Muscle layer of colon (tissue), 2 donors: ENCODE data around the gene TCF19.
A peak's percentile ranks its signal among the peaks of the same experiment; 100 is the strongest.
"Not testable (repeated sequence)": the region's sequence is repeated elsewhere in the genome, so short reads cannot be mapped to it uniquely, and the experiment has no call there.

Experiments used
- H3K27ac ChIP-seq: one replicate; pipeline ENCODE4 v1.7.0; 2013; ENCODE audit warnings: low read depth, mild to moderate bottlenecking, low read length, moderate library complexity
- H3K27me3 ChIP-seq, 2 donors: one replicate each; pipeline ENCODE4 v1.7.0; 2013; ENCODE audit warnings: low read length in 2 of 2, mild to moderate bottlenecking in 2 of 2; ENCODE audit not compliant: insufficient read depth in 2 of 2, control insufficient read depth in 1 of 2
- H3K36me3 ChIP-seq: one replicate; pipeline ENCODE4 v1.7.0; 2013; ENCODE audit warnings: mild to moderate bottlenecking, low read length; ENCODE audit not compliant: insufficient read depth
- H3K4me1 ChIP-seq: one replicate; pipeline ENCODE4 v1.7.0; 2013; ENCODE audit warnings: mild to moderate bottlenecking, low read length; ENCODE audit not compliant: insufficient read depth
- H3K4me3 ChIP-seq, 2 donors: one replicate each; pipeline ENCODE4 v1.7.0; 2013; ENCODE audit warnings: low read length in 2 of 2, low read depth in 1 of 2, mild to moderate bottlenecking in 1 of 2, moderate library complexity in 1 of 2
- H3K9ac ChIP-seq: one replicate; pipeline ENCODE4 v1.7.0; 2013; ENCODE audit warnings: low read length
- H3K9me3 ChIP-seq: one replicate; pipeline ENCODE4 v1.7.0; 2013; ENCODE audit warnings: mild to moderate bottlenecking, low read length
- donor health status: abdominal sarcoma.
- donor health status: Adenocarcinoma of cecum.

Gene TCF19

GRCh38 chr6:31192431-31193105 lies 34.2 kb downstream of the TCF19 start:
- H3K27ac ChIP-seq, H3K9ac ChIP-seq, H3K4me1 ChIP-seq, H3K9me3 ChIP-seq, H3K4me3 ChIP-seq, H3K27me3 ChIP-seq, H3K36me3 ChIP-seq: not testable (repeated sequence)

- Histone ChIP-seq H3K27ac (no peak overlapping the region), H3K36me3 (no peaks in the 10 kb centered on the region), H3K4me3 (no peak overlapping the region), H3K4me1 (peaks cover 3% of the 10 kb centered on the region), H3K27me3 (no peaks in the 10 kb centered on the region), H3K9me3 (no peaks in the 10 kb centered on the region), H3K9ac (no peak overlapping the region)
Measured at GRCh38 chr6:31193206-31193605, 34.8 kb downstream of the TCF19 start.

- no peak overlapping the region for H3K4me3 ChIP-seq
- no peaks in the 10 kb centered on the region for H3K27me3 ChIP-seq
- no peaks in the 10 kb centered on the region for H3K36me3 ChIP-seq
- no peak overlapping the region for H3K27ac ChIP-seq
- no peaks in the 10 kb centered on the region for H3K9me3 ChIP-seq
- no peak overlapping the region for H3K9ac ChIP-seq
- H3K4me1 ChIP-seq, result peaks cover 3% of the 10 kb centered on the region
Measured at GRCh38 chr6:31194061-31194834, 35.9 kb downstream of the TCF19 start.

DNA sequence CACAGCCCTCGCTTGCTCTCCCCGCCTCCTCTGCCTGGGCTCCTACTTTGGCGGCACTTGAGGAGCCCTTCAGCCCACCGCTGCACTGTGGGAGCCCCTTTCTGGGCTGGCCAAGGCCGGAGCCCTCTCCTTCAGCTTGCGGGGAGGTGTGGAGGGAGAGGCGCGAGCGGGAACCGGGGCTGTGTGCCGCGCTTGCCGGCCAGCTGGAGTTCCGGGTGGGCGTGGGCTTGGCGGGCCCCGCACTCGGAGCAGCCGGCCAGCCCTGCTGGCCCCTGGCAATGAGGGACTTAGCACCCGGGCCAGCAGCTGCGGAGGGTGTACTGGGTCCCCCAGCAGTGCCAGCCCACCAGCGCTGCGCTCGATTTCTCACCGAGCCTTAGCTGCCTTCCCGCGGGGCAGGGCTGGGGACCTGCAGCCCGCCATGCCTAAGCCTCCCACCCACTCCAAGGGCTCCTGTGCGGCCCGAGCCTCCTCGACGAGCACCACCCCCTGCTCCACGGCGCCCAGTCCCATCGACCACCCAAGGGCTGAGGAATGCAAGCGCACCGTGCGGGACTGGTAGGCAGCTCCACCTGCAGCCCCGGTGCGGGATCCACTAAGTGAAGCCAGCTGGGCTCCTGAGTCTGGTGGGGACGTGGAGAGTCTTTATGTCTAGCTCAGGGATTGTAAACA lies 37.1 kb downstream of the TCF19 start:
- not testable (repeated sequence) for H3K4me1 ChIP-seq, H3K27ac ChIP-seq, H3K27me3 ChIP-seq, H3K4me3 ChIP-seq, H3K36me3 ChIP-seq, H3K9ac ChIP-seq, H3K9me3 ChIP-seq

DNA sequence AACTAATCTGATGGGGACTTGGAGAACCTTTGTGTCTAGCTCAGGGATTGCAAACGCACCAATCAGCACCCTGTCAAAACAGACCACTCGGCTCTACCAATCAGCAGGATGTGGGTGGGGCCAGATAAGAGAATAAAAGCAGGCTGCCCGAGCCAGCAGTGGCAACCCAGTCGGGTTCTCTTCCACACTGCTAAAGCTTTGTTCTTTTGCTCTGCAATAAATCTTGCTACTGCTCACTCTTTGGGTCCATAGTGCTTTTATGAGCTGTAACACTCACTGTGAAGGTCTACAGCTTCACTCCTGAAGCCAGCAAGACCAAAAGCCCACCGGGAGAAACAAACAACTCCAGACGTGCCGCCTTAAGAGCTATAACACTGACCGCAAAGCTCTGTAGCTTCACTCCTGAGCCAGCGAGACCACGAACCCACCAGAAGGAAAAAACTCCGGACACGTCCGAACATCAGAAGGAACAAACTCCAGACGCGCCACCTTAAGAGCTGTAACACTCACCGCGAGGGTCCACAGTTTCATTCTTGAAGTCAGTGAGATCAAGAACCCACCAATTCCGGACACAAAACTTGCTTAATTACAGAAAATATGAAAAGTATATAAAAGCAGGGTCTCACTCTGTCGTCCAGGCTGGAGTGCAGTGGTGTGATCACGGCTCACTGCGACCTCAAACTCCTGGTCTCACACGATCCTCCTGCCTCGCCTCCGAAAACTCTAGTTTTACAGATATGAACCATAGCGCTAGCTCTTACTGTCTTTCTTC lies 38.0 kb downstream of the TCF19 start:
- not testable (repeated sequence) for H3K9me3 ChIP-seq, H3K36me3 ChIP-seq, H3K27me3 ChIP-seq, H3K4me1 ChIP-seq, H3K9ac ChIP-seq, H3K27ac ChIP-seq
- peak overlapping the region in 1 of 2 donors; percentile 80 for H3K4me3 ChIP-seq

GRCh38 chr6:31197559-31198305 lies 39.3 kb downstream of the TCF19 start:
- Histone ChIP-seq H3K36me3 (no peaks in the 10 kb centered on the region), H3K4me1 (peaks cover 4% of the 10 kb centered on the region), H3K9me3 (no peaks in the 10 kb centered on the region), H3K4me3 (peak overlapping the region; percentile 80 to 93), H3K9ac (peak overlapping the region; percentile 80), H3K27me3 (no peaks in the 10 kb centered on the region), H3K27ac (peak overlapping the region; percentile 95)

GRCh38 chr6:31199105-31199452 lies 40.7 kb downstream of the TCF19 start:
- not testable (repeated sequence) for H3K27me3 ChIP-seq, H3K27ac ChIP-seq, H3K9ac ChIP-seq, H3K4me3 ChIP-seq, H3K36me3 ChIP-seq, H3K9me3 ChIP-seq
- peaks cover 14% of the 10 kb centered on the region for H3K4me1 ChIP-seq

DNA sequence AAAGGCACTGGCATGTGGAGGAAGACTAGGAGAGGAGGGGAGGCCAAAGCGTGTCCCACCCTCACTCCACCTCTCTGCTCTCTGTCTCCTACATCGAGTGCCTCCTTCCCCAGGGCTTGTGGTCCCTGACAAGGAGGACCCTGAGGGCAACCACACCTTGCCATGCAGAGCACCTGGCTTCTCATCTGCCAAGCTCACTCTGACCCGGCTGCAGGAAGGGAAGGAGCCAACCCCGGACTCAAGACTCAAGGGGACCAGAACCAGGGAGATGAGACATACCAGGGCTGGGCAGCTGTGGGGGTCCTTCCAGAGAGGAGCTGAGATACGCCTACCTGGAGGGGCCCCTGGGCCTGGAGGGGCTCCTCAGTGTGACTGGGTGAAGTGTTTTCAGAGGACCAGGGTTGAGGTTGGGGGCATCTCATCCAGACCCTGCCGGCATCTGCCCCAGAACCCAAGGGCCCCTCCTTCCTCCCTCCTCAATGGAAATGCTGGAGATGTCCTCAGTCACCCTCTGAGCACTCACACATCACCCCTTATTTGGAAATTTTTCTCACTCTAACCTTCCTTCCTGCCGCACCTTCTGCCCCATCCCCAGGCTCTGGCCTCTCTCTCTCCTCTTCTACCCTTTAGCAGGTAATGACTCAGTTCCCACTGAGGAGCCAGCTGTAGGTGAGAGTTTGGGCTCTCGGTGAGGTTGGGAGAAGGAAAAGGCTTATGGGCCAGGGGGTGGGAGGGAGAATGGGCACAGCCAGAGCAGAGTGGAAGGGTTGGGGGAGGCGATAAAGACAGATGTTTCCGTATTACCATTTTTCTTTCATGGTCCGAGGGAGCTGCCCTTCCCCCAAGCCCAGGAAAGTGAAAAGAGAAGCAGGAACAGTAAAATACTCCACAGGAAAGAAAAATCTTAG lies 44.1 kb downstream of the TCF19 start:
- Histone ChIP-seq H3K9ac (no peak overlapping the region), H3K27me3 (no peaks in the 10 kb centered on the region), H3K4me1 (peaks cover 12% of the 10 kb centered on the region), H3K27ac (peak overlapping the region; percentile 34), H3K36me3 (no peaks in the 10 kb centered on the region), H3K4me3 (no peak overlapping the region), H3K9me3 (no peaks in the 10 kb centered on the region)

GRCh38 chr6:31203345-31203979 lies 45.1 kb downstream of the TCF19 start:
- H3K9ac ChIP-seq, result no peak overlapping the region

DNA sequence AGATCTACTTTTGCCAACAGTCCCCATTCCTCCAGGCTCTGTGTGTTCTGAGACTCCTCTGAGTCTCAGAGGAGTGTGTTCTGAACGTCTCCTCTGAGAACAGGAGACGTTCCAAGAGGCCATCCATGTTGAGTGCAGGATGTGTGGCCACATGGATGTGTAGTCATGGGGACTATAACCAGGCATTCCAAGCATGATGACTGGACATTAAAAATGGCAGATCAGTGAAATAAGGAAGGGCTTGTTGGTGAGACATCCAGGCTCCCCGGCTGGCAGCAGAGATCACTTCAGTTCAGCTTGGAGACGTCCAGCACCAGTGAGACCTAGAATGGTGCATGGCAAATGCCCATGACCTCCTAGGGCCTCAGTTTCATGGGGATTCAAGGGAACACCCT lies 46.4 kb downstream of the TCF19 start:
- H3K27me3 ChIP-seq, result no peaks in the 10 kb centered on the region
- no peak overlapping the region for H3K9ac ChIP-seq
- H3K9me3 ChIP-seq, result no peaks in the 10 kb centered on the region
- H3K36me3 ChIP-seq, result no peaks in the 10 kb centered on the region
- H3K4me3 ChIP-seq, result peak overlapping the region in 1 of 2 donors; percentile 57
- no peak overlapping the region for H3K27ac ChIP-seq
- peaks cover 12% of the 10 kb centered on the region for H3K4me1 ChIP-seq

More at GRCh38 chr6:31203345-31203979, 45.1 kb downstream of the TCF19 start:
- Histone ChIP-seq H3K9me3 (no peaks in the 10 kb centered on the region), H3K27ac (peak overlapping the region; percentile 75), H3K27me3 (no peaks in the 10 kb centered on the region), H3K4me1 (peaks cover 12% of the 10 kb centered on the region), H3K4me3 (peak overlapping the region; percentile 54 to 57), H3K36me3 (no peaks in the 10 kb centered on the region)
